Neural crest cell (in vitro differentiated cells): ENCODE results near the gene ARCN1. TPM values are rescaled to one million over a fixed set of nuclear protein-coding genes. Genes with fewer than 3 reads are reported as not detected.
"Not testable (repeated sequence)": the region's sequence is repeated elsewhere in the genome, so short reads cannot be mapped to it uniquely, and the experiment has no call there.

Source experiments
- DNase-seq: peaks from one replicate; pipeline ENCODE4 v3.0.0; 2021; ENCODE audit warnings: low read depth, mixed read lengths, low spot score
- H3K27ac Mint-ChIP-seq: one replicate; pipeline ENCODE4 v1.8.0; 2021; ENCODE audit warnings: mild to moderate bottlenecking, mixed read lengths; ENCODE audit not compliant: unreplicated experiment
- H3K27me3 Mint-ChIP-seq: 2 replicates; pipeline ENCODE4 v1.8.0; 2021; ENCODE audit warnings: low read depth, mild to moderate bottlenecking, mixed read lengths
- H3K36me3 Mint-ChIP-seq: 2 replicates; pipeline ENCODE4 v1.8.0; 2021; ENCODE audit warnings: low read depth, mild to moderate bottlenecking, mixed read lengths
- H3K4me1 Mint-ChIP-seq: 2 replicates; pipeline ENCODE4 v1.8.0; 2021; ENCODE audit warnings: mixed read lengths
- H3K4me3 Mint-ChIP-seq: one replicate; pipeline ENCODE4 v1.8.0; 2021; ENCODE audit warnings: mild to moderate bottlenecking, mixed read lengths
- H3K9me3 Mint-ChIP-seq: 2 replicates; pipeline ENCODE4 v1.8.0; 2021; ENCODE audit warnings: mixed read lengths
- CTCF ChIP-seq: fragments of 200-600 bp; sonication (generic); conservative IDR thresholded peaks from 2 replicates; pipeline ENCODE4 v1.5.0; 2021; ENCODE audit warnings: antibody characterized with exemption, mild to moderate bottlenecking
- total RNA-seq: library from RNA; stranded (reverse); gene quantifications from 2 replicates; pipeline ENCODE4 v1.2.1, GENCODE V29; 2021

ARCN1 gene
- total RNA-seq, 1 donor from 2014 or later = 122 TPM

DNA sequence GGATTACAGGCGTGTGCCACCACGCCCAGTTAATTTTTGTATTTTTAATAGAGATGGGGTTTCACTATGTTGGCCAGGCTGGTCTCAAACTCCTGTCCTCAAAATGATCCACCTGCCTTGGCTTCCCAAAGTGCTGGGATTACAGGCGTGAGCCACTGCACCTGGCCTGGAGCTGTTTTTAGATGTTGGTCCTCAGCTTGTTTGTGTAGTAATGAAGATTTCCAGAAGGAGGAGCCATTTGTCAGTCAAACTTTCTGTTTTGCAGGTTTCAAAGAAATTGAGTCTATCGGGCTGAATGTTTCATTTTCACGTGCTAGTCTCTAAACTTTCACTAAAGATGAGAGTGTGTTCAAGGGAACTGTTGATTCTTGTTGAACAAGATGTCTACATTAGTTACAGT lies 22.8 kb downstream of the ARCN1 start:
- H3K27me3 Mint-ChIP-seq, DNase-seq, H3K4me1 Mint-ChIP-seq, H3K9me3 Mint-ChIP-seq, H3K27ac Mint-ChIP-seq, H3K4me3 Mint-ChIP-seq: not testable (repeated sequence)
- peaks cover 13% of the 10 kb centered on the region for H3K36me3 Mint-ChIP-seq
- TF ChIP-seq CTCF = peak; percentile 64

GRCh38 chr11:118596224-118597146 lies 24.3 kb downstream of the ARCN1 start:
- Mint-ChIP-seq H3K4me1 (peaks cover 5% of the 10 kb centered on the region), H3K36me3 (peaks cover 14% of the 10 kb centered on the region), H3K27ac (no peak overlapping the region), H3K27me3 (no peaks in the 10 kb centered on the region), H3K4me3 (no peak overlapping the region), H3K9me3 (no peaks in the 10 kb centered on the region)
- TF ChIP-seq CTCF = no peak
- no peak for DNase-seq

- H3K4me3 Mint-ChIP-seq = no peak overlapping the region
- H3K9me3 Mint-ChIP-seq = no peaks in the 10 kb centered on the region
- H3K36me3 Mint-ChIP-seq = peaks cover 23% of the 10 kb centered on the region
- TF ChIP-seq CTCF = no peak
- H3K4me1 Mint-ChIP-seq = peaks cover 5% of the 10 kb centered on the region
- DNase-seq = no peak
- H3K27ac Mint-ChIP-seq = no peak overlapping the region
- H3K27me3 Mint-ChIP-seq = no peaks in the 10 kb centered on the region
Measured at GRCh38 chr11:118597556-118597955, 25.3 kb downstream of the ARCN1 start.

DNA sequence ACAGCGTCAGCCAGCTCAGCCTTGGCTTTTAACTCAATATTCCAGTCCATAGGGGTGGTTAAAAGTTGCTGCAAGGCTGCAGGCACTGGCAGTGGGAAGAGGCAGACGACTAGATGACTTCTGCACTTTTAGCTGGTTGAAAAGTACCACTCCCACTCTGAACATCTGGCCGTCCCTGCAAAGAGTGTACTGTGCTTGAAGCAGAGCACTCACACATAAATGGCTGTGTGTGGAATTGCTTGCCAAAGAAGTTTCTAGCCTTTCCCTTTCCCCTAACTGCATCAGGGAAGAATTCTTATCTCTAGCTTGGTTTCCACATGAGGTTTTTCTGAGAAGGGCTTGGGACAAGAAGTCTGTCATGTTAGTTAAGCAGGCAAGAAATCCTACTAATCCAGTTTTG lies 30.1 kb downstream of the ARCN1 start:
- DNase-seq = no peak
- Mint-ChIP-seq H3K4me1 (peaks cover 31% of the 10 kb centered on the region), H3K36me3 (peaks cover 16% of the 10 kb centered on the region), H3K27me3 (peaks cover 9% of the 10 kb centered on the region), H3K27ac (no peak overlapping the region), H3K9me3 (no peaks in the 10 kb centered on the region), H3K4me3 (no peak overlapping the region)
- TF ChIP-seq CTCF = no peak

DNA sequence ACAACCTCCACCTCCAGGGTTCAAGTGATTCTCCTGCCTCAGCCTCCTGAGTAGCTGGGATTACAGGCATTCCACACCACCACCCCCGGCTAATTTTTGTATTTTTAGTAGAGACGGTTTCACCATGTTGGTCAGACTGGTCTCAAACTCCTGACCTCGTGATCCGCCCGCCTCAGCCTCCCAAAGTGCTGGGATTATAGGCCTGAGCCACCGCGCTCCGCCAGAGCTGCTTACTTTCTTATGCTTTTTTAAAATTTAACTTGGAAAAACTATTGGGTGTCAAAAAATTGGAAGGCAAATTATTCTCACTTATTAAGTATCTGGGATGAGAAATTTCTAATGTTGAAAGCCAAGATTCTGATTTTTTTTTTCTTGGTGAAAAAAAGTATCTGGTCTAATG lies 31.5 kb downstream of the ARCN1 start:
- H3K27ac Mint-ChIP-seq, H3K9me3 Mint-ChIP-seq, DNase-seq, H3K4me3 Mint-ChIP-seq: not testable (repeated sequence)
- Mint-ChIP-seq H3K27me3 (peaks cover 17% of the 10 kb centered on the region), H3K4me1 (peaks cover 33% of the 10 kb centered on the region), H3K36me3 (peaks cover 14% of the 10 kb centered on the region)

DNA sequence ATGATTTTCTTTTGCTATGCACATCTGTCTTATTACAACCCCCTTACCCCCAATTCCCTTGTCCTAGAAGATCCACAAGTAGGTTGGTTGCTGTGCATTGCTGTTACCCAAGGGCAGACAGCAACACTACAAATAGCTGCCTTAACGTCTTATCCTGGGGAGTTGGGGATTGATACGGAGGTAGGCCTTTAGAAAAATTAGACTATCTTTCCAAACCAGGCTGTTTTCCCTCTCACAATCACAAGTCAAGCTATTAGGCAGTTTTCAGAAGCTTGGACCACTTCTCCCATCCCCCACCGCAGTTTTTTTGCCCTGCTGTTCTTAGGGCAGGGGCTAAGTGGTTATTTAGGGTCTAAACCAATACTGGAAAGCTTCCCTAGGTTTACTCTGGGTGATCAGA lies 32.4 kb downstream of the ARCN1 start:
- H3K27me3 Mint-ChIP-seq = peaks cover 26% of the 10 kb centered on the region
- no peak for TF ChIP-seq CTCF
- DNase-seq = no peak
- H3K4me1 Mint-ChIP-seq = peaks cover 42% of the 10 kb centered on the region
- peak overlapping the region; percentile 10 for H3K4me3 Mint-ChIP-seq
- no peaks in the 10 kb centered on the region for H3K9me3 Mint-ChIP-seq
- H3K27ac Mint-ChIP-seq = no peak overlapping the region
- H3K36me3 Mint-ChIP-seq = peaks cover 17% of the 10 kb centered on the region
